ENCODE measurements around the gene CREB5. TPM values are rescaled to one million over a fixed set of nuclear protein-coding genes. Genes with fewer than 3 reads are reported as not detected.

CREB5 gene
- total RNA-seq, 2 donors from 2014 or later, result 0.53 to 2.6 TPM

DNA sequence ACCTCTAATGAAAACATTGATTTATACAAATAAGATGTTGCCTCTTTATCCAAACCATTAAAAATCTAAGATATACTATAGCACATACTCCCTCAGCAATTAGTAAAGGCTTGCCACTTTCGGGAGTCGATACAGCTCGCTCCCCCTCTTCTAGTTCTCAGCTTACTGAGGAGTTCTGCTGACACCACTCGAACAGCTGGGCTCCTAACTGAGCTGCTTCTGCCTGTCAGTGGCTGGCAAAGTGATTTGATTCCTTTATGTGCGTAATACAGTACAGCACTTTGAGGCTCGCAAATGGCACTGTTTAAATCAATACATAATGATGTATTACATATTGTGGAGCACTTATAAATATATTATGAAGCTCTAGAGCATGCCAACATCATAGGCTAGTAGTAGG lies 241.8 kb downstream of the CREB5 start:
- H3K36me3 Mint-ChIP-seq (ENCODE audit: low read depth), result no peaks in the 10 kb centered on the region

DNA sequence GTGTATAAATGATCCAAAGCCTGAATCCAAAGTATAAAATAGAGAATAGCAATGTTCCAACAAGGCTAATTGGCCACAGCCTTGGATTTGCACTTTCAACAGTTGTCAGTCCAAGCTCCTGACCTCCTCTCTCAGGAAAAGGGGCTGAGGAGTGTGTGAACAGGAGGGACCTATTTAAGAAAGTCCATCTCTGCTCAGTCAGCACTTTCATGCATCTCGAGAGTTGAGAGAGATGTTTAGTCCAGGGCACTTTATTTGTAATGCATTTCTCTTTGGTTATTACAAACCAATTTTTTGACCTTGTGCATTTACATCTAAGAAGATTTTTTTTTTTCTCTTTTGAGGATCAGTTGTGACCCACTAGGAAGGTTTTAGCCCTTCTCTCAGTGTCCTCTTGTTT lies 244.2 kb downstream of the CREB5 start:
- Histone ChIP-seq H3K4me1 (ENCODE audit: control insufficient read depth, insufficient read depth, low read length) (no peaks in the 10 kb centered on the region), H3K9ac (ENCODE audit: extremely low read depth, low read length, poor library complexity, severe bottlenecking) (no peak overlapping the region), H3K36me3 (ENCODE audit: control insufficient read depth, insufficient read depth, low read length) (no peaks in the 10 kb centered on the region), H3K9me3 (ENCODE audit: control insufficient read depth, low read length) (peaks cover 14% of the 10 kb centered on the region), H3K4me3 (ENCODE audit: low read length) (no peak overlapping the region), H3K27me3 (ENCODE audit: control insufficient read depth, insufficient read depth, low read length, poor library complexity, severe bottlenecking) (peaks cover 14% of the 10 kb centered on the region), H3K27ac (ENCODE audit: low read depth, low read length) (no peak overlapping the region)
- no peak for DNase-seq
- Mint-ChIP-seq H3K4me1 (no peaks in the 10 kb centered on the region), H3K4me3 (no peak overlapping the region), H3K36me3 (ENCODE audit: low read depth) (no peaks in the 10 kb centered on the region), H3K9me3 (peaks cover 16% of the 10 kb centered on the region), H3K27ac (no peak overlapping the region), H3K27me3 (ENCODE audit: insufficient read depth) (peaks cover 5% of the 10 kb centered on the region)
- TF ChIP-seq, protein P1, sequence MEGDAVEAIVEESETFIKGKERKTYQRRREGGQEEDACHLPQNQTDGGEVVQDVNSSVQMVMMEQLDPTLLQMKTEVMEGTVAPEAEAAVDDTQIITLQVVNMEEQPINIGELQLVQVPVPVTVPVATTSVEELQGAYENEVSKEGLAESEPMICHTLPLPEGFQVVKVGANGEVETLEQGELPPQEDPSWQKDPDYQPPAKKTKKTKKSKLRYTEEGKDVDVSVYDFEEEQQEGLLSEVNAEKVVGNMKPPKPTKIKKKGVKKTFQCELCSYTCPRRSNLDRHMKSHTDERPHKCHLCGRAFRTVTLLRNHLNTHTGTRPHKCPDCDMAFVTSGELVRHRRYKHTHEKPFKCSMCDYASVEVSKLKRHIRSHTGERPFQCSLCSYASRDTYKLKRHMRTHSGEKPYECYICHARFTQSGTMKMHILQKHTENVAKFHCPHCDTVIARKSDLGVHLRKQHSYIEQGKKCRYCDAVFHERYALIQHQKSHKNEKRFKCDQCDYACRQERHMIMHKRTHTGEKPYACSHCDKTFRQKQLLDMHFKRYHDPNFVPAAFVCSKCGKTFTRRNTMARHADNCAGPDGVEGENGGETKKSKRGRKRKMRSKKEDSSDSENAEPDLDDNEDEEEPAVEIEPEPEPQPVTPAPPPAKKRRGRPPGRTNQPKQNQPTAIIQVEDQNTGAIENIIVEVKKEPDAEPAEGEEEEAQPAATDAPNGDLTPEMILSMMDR (conservative IDR thresholded peaks at IDR 0.05), result no peak
- whole genome bisulfite sequencing, 2 experiments (ENCODE audit: insufficient coverage in 1 of 2, insufficient read length in 1 of 2), result 89% methylated on average over 1 of the region's 1 CpG; no CpG with 5 or more reads in 1 of the 2 experiments

More for the DNA sequence above, 241.8 kb downstream of the CREB5 start:
- Mint-ChIP-seq H3K4me1 (no peaks in the 10 kb centered on the region), H3K4me3 (no peak overlapping the region), H3K27me3 (ENCODE audit: insufficient read depth) (peaks cover 5% of the 10 kb centered on the region), H3K9me3 (no peaks in the 10 kb centered on the region), H3K27ac (no peak overlapping the region)
- Histone ChIP-seq H3K27ac (ENCODE audit: low read depth, low read length) (no peak overlapping the region), H3K9ac (ENCODE audit: extremely low read depth, low read length, poor library complexity, severe bottlenecking) (no peak overlapping the region), H3K9me3 (ENCODE audit: control insufficient read depth, low read length) (no peaks in the 10 kb centered on the region), H3K27me3 (ENCODE audit: control insufficient read depth, insufficient read depth, low read length, poor library complexity, severe bottlenecking) (peaks cover 14% of the 10 kb centered on the region), H3K4me3 (ENCODE audit: low read length) (no peak overlapping the region), H3K4me1 (ENCODE audit: control insufficient read depth, insufficient read depth, low read length) (no peaks in the 10 kb centered on the region), H3K36me3 (ENCODE audit: control insufficient read depth, insufficient read depth, low read length) (no peaks in the 10 kb centered on the region)
- WGBS, 2 experiments (ENCODE audit: insufficient coverage in 1 of 2, insufficient read length in 1 of 2), result 88 to 92% methylated on average over 4 to 5 of the region's 6 CpGs
- TF ChIP-seq, protein P1 (conservative IDR thresholded peaks at IDR 0.05), result no peak
- DNase-seq, result no peak

DNA sequence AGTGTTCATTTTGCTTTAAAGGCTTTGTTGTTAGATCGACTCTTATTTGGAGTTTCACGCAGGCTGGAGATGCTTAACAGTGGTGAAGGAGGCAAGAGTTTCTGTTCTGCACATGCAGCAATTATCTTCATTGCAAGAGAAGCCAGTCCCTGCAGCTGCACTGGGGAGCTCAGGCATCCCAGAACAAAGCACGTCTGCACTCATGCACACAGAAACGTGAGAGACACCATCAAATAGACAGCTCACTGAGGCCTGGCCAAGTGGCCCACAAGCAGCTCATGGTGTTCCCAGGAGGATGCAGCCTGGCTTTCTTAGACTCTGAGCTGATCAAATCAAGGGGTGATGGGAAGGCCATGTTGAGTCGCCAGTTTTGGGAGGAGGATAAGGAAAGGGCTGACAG lies 246.1 kb downstream of the CREB5 start:
- Histone ChIP-seq H3K36me3 (ENCODE audit: control insufficient read depth, insufficient read depth, low read length) (no peaks in the 10 kb centered on the region), H3K4me1 (ENCODE audit: control insufficient read depth, insufficient read depth, low read length) (no peaks in the 10 kb centered on the region), H3K4me3 (ENCODE audit: low read length) (no peak overlapping the region), H3K27me3 (ENCODE audit: control insufficient read depth, insufficient read depth, low read length, poor library complexity, severe bottlenecking) (peaks cover 7% of the 10 kb centered on the region), H3K27ac (ENCODE audit: low read depth, low read length) (no peak overlapping the region), H3K9ac (ENCODE audit: extremely low read depth, low read length, poor library complexity, severe bottlenecking) (no peak overlapping the region), H3K9me3 (ENCODE audit: control insufficient read depth, low read length) (peaks cover 14% of the 10 kb centered on the region)
- H3K4me1 Mint-ChIP-seq, result no peaks in the 10 kb centered on the region
- H3K27me3 Mint-ChIP-seq (ENCODE audit: insufficient read depth), result peaks cover 7% of the 10 kb centered on the region
- H3K4me3 Mint-ChIP-seq, result no peak overlapping the region
- no peaks in the 10 kb centered on the region for H3K36me3 Mint-ChIP-seq (ENCODE audit: low read depth)
- no peak for DNase-seq
- no peak overlapping the region for H3K27ac Mint-ChIP-seq
- H3K9me3 Mint-ChIP-seq, result peaks cover 16% of the 10 kb centered on the region
- TF ChIP-seq, protein P1 (conservative IDR thresholded peaks at IDR 0.05), result no peak
- WGBS, 2 experiments (ENCODE audit: insufficient coverage in 1 of 2, insufficient read length in 1 of 2), result 87 to 90% methylated on average over 3 to 5 of the region's 5 CpGs
